PC-9 (cell line): Measurements from ENCODE around the gene NKX2-3. TPM values are rescaled to one million over a fixed set of nuclear protein-coding genes. Genes with fewer than 3 reads are reported as not detected.

Experiments used
- BruUV-seq: library from RNA; stranded (reverse); fragments of 400-500 nt; replicated peaks from 2 replicates; lab custom pipeline; 2021; lab: Mats Ljungman, UMichigan
- CTCF ChIA-PET: fragments of 300-600 bp; sonication (Branson Sonifier 250); formaldehyde crosslinking; loops from one replicate; lab custom pipeline; 2022; ENCODE audit warnings: antibody characterized with exemption; lab: Charles Lee
- POLR2A ChIA-PET: fragments of 300-600 bp; sonication (Branson Sonifier 250); formaldehyde crosslinking; loops from one replicate; lab custom pipeline; 2022; ENCODE audit warnings: antibody characterized with exemption; ENCODE audit not compliant: unreplicated experiment; lab: Charles Lee
- DNase-seq, 2 experiments: peaks; one replicate each; pipeline versions ENCODE4 v3.0.0 to v3.0.0-alpha.2; 2015 to 2022; ENCODE audit warnings: mixed read lengths in 1 of 2
- H2AFZ ChIP-seq: fragments of 200-600 bp; sonication (generic); 2 replicates; pipeline ENCODE4 v1.8.1; 2017; ENCODE audit warnings: antibody characterized with exemption
- H3F3A ChIP-seq: fragments of 200-600 bp; sonication (generic); 2 replicates; pipeline ENCODE4 v1.8.1; 2017; ENCODE audit warnings: antibody characterized with exemption, mild to moderate bottlenecking, low read depth; ENCODE audit not compliant: insufficient read depth
- H3K27ac ChIP-seq: fragments of 200-600 bp; sonication (generic); 2 replicates; pipeline ENCODE4 v1.6.1; 2016; ENCODE audit warnings: mixed run types
- H3K27me3 ChIP-seq: fragments of 200-600 bp; sonication (generic); 2 replicates; pipeline ENCODE4 v1.6.1; 2016; ENCODE audit warnings: low read depth, mixed run types; ENCODE audit not compliant: insufficient read depth
- H3K36me3 ChIP-seq: fragments of 200-600 bp; sonication (generic); 2 replicates; pipeline ENCODE4 v1.6.1; 2016; ENCODE audit warnings: low read depth, mixed run types
- H3K4me1 ChIP-seq: fragments of 200-600 bp; sonication (generic); replicated peaks from 2 replicates; pipeline ENCODE4 v1.6.1; 2016; ENCODE audit warnings: mixed run types; ENCODE audit not compliant: insufficient read depth
- H3K4me2 ChIP-seq: fragments of 200-600 bp; sonication (generic); 2 replicates; pipeline ENCODE4 v1.6.1; 2017; ENCODE audit warnings: mixed run types
- H3K4me3 ChIP-seq: fragments of 200-600 bp; sonication (generic); 2 replicates; pipeline ENCODE4 v1.6.1; 2016; ENCODE audit warnings: mixed run types
- H3K79me2 ChIP-seq: fragments of 200-600 bp; sonication (generic); 2 replicates; pipeline ENCODE4 v1.6.1; 2017; ENCODE audit warnings: low read depth, mixed run types
- H3K9me2 ChIP-seq: fragments of 200-600 bp; sonication (generic); 2 replicates; pipeline ENCODE4 v1.8.1; 2017; ENCODE audit warnings: mild to moderate bottlenecking; ENCODE audit not compliant: insufficient read depth
- H3K9me3 ChIP-seq: fragments of 200-600 bp; sonication (generic); 2 replicates; pipeline ENCODE4 v1.8.1; 2016; ENCODE audit warnings: low read depth; ENCODE audit not compliant: insufficient read depth
- H4K20me1 ChIP-seq: fragments of 200-600 bp; sonication (generic); 2 replicates; pipeline ENCODE4 v1.8.1; 2017; ENCODE audit not compliant: insufficient read depth
- EZH2 ChIP-seq: fragments of 200-600 bp; sonication (generic); IDR thresholded peaks from 2 replicates; pipeline ENCODE4 v1.8.0; 2017; ENCODE audit warnings: antibody characterized with exemption, low read depth
- intact Hi-C: fragments of 100-400 bp; cut with micrococcal nuclease; formaldehyde crosslinking; loops from one replicate; pipeline ENCODE4 v1.10.0; 2022; ENCODE audit not compliant: unreplicated experiment
- total RNA-seq: library from RNA; stranded (reverse); gene quantifications from 2 replicates; pipeline ENCODE4 v1.2.3, GENCODE V29; 2021
- TF ChIP-seq, protein P1 (sequence below): fragments of 200-600 bp; sonication (generic); conservative IDR thresholded peaks from 2 replicates; pipeline ENCODE4 v1.6.1; 2017; ENCODE audit warnings: mixed run types, antibody characterized with exemption, mild to moderate bottlenecking, moderate library complexity

Gene NKX2-3
- total RNA-seq, 1 experiment from 2014 or later: not detected

DNA sequence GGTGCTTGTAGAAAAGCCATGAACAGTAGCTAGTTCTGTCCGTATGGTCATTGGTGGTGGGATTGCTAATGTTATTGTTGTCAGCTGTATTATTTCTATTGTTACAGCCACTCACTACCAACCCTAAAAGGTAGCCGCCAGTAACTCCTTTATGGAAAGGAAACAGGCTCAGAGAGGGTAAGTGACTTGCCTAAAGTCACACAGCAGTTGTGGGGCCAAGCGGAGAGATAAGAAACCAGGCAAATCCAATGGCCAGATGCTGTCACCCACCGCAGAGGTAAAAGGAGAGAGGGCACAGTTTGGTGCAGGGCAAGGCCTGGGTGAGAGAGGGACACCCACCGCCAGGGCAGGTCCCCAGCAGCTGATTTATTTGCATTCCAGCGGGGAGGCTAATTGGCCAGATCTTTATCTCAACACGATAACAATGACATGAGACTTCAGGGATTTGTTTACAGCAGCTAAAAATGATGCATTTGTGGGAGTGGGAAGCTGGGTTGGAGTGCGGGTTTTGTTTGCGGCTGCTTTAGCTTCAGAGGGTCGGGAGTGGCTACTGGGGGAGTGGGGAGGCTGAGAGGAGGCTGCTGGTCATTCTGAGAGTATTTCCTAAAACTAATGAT, 8.6 kb upstream of the NKX2-3 start:
- TF ChIP-seq, protein P1, sequence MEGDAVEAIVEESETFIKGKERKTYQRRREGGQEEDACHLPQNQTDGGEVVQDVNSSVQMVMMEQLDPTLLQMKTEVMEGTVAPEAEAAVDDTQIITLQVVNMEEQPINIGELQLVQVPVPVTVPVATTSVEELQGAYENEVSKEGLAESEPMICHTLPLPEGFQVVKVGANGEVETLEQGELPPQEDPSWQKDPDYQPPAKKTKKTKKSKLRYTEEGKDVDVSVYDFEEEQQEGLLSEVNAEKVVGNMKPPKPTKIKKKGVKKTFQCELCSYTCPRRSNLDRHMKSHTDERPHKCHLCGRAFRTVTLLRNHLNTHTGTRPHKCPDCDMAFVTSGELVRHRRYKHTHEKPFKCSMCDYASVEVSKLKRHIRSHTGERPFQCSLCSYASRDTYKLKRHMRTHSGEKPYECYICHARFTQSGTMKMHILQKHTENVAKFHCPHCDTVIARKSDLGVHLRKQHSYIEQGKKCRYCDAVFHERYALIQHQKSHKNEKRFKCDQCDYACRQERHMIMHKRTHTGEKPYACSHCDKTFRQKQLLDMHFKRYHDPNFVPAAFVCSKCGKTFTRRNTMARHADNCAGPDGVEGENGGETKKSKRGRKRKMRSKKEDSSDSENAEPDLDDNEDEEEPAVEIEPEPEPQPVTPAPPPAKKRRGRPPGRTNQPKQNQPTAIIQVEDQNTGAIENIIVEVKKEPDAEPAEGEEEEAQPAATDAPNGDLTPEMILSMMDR: no peak
- TF ChIP-seq EZH2: no peak
- no peak for DNase-seq
- Histone ChIP-seq H3F3A (no peaks in the 10 kb centered on the region), H3K27me3 (peaks cover 12% of the 10 kb centered on the region; the same call in 1 of the 2 replicates), H4K20me1 (no peaks in the 10 kb centered on the region), H2AFZ (no peak overlapping the region), H3K9me2 (no peaks in the 10 kb centered on the region), H3K4me2 (no peak overlapping the region), H3K4me3 (no peak overlapping the region), H3K27ac (no peak overlapping the region), H3K36me3 (no peaks in the 10 kb centered on the region), H3K4me1 (no peaks in the 10 kb centered on the region), H3K9me3 (no peaks in the 10 kb centered on the region), H3K79me2 (no peaks in the 10 kb centered on the region)
- BruUV-seq: no TSS peak
- CTCF ChIA-PET: no interaction called here
- intact Hi-C loops: no loop called here
- POLR2A ChIA-PET: no interaction called here

DNA sequence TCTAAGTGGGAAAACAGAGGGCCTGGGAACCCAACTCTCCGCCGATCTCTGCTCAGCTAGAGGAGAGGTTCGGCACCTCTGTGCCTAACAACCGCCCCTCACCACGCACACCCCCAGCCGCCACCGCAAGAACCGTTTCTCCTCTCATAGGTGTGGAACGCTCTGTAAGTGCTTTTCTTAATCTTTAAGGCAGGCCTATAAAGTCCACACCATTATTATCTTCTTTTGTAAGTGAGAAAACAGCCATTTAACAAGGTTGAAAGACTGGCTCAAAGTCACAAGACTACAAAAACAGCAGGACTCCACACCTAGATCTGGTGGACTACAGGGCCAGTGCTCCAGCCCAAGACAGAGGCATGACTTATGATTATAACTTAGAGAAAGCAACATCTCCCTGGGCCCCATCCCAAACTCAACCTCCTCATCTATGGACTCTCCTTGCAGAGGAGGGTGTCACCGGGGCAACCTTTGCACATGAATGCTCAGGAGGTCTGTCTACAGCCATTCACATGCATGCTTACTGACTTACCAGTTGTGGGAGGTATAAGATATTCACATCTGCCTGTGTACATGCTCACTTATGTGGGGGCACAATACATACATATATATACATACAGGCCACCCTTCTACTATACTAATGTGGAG, 7.9 kb upstream of the NKX2-3 start:
- no peaks in the 10 kb centered on the region for H3K9me2 ChIP-seq
- no peak overlapping the region for H3K27ac ChIP-seq
- TF ChIP-seq, protein P1: no peak
- ChIA-PET POLR2A (no interaction called here), CTCF (no interaction called here)
- no peaks in the 10 kb centered on the region for H4K20me1 ChIP-seq
- no peak overlapping the region for H3K4me2 ChIP-seq
- no peak overlapping the region for H3K4me3 ChIP-seq
- no peaks in the 10 kb centered on the region for H3K9me3 ChIP-seq
- H2AFZ ChIP-seq: no peak overlapping the region
- no peaks in the 10 kb centered on the region for H3F3A ChIP-seq
- no peak for DNase-seq
- intact Hi-C loops: no loop called here
- no peaks in the 10 kb centered on the region for H3K79me2 ChIP-seq
- H3K4me1 ChIP-seq: no peaks in the 10 kb centered on the region
- BruUV-seq: no TSS peak
- no peaks in the 10 kb centered on the region for H3K36me3 ChIP-seq
- peaks cover 12% of the 10 kb centered on the region; the same call in 1 of the 2 replicates for H3K27me3 ChIP-seq

DNA sequence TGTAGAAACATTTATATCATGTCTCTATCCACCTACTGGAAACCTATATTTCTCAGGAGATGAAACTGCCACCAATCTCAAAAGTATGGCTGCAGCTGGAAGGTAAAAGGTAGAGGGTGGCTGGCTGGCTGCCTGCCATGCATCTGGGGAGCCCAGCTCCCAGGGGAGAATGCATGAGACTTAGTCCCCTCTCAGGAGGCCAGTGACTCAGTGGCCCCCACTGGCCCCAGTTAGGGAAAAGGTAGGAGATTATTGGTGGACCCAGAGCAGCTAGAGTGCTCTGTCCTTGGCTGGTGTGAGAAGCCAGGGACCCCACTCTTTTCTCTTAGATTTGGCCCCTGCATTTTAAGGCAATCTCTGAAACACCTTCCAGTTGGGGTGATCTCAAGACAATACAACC, 6.8 kb upstream of the NKX2-3 start:
- H2AFZ ChIP-seq: no peak overlapping the region
- no peak overlapping the region for H3K4me3 ChIP-seq
- H3K9me3 ChIP-seq: no peaks in the 10 kb centered on the region
- no peaks in the 10 kb centered on the region for H3K36me3 ChIP-seq
- no peaks in the 10 kb centered on the region for H3K79me2 ChIP-seq
- H3K9me2 ChIP-seq: no peaks in the 10 kb centered on the region
- H3K27ac ChIP-seq: no peak overlapping the region
- no peaks in the 10 kb centered on the region for H4K20me1 ChIP-seq
- ChIA-PET POLR2A (no interaction called here), CTCF (no interaction called here)
- intact Hi-C loops: no loop called here
- no peak overlapping the region for H3K4me2 ChIP-seq
- peaks cover 12% of the 10 kb centered on the region; the same call in 1 of the 2 replicates for H3K27me3 ChIP-seq
- no peaks in the 10 kb centered on the region for H3F3A ChIP-seq
- no peak for DNase-seq
- TF ChIP-seq EZH2: no peak
- TF ChIP-seq, protein P1: no peak
- H3K4me1 ChIP-seq: no peaks in the 10 kb centered on the region
- BruUV-seq: no TSS peak
